ENCODE results near the gene NTMT1.

- TF ChIP-seq CTCF (IDR thresholded peaks at IDR 0.05; ENCODE audit: insufficient read depth, low read length) (no peak), GABPA (IDR thresholded peaks at IDR 0.05; ENCODE audit: low read depth) (no peak)
Observed at GRCh38 chr9:129676287-129676686, 50.3 kb downstream of the NTMT1 start.
